HEK293T (cell line): Measurements from ENCODE around the gene ZNF550.
"Not testable (repeated sequence)": the region's sequence is repeated elsewhere in the genome, so short reads cannot be mapped to it uniquely, and the experiment has no call there.

ENCODE experiments used
- CTCF ChIA-PET: fragments of 350-600 bp; formaldehyde crosslinking; extraction: SDS; loops from one replicate; lab custom pipeline; 2021; ENCODE audit warnings: antibody characterized with exemption, inconsistent platforms; lab: Yijun Ruan, JAX
- POLR2A ChIA-PET: fragments of 350-600 bp; formaldehyde crosslinking; extraction: SDS; loops from one replicate; lab custom pipeline; 2020; ENCODE audit warnings: antibody characterized with exemption, inconsistent platforms; lab: Yijun Ruan, JAX
- DNase-seq: peaks from one replicate; pipeline ENCODE4 v3.0.0; 2012; ENCODE audit warnings: mixed read lengths; ENCODE audit errors: extremely low spot score
- ARNT ChIP-seq: fragments of 450-650 bp; IDR thresholded peaks from 2 replicates; pipeline ENCODE4 v1.6.1; 2017; ENCODE audit warnings: mild to moderate bottlenecking
- BHLHE40 ChIP-seq: fragments of 450-650 bp; IDR thresholded peaks from 2 replicates; pipeline ENCODE4 v1.6.1; 2016; ENCODE audit warnings: mild to moderate bottlenecking, moderate library complexity, borderline replicate concordance
- CTBP1 ChIP-seq: fragments of 450-650 bp; IDR thresholded peaks from 2 replicates; pipeline ENCODE4 v1.6.1; 2016; ENCODE audit warnings: borderline replicate concordance
- ELF4 ChIP-seq: fragments of 450-650 bp; IDR thresholded peaks from 2 replicates; pipeline ENCODE4 v1.6.1; 2017; ENCODE audit warnings: antibody characterized with exemption
- FOXA1 ChIP-seq: fragments of 450-650 bp; IDR thresholded peaks from 2 replicates; pipeline ENCODE4 v1.6.1; 2016; ENCODE audit warnings: mild to moderate bottlenecking
- FOXK2 ChIP-seq: fragments of 450-650 bp; IDR thresholded peaks from 2 replicates; pipeline ENCODE4 v1.6.1; 2016; ENCODE audit warnings: mild to moderate bottlenecking
- FOXM1 ChIP-seq: fragments of 450-650 bp; IDR thresholded peaks from 2 replicates; pipeline ENCODE4 v1.6.1; 2017; ENCODE audit warnings: mild to moderate bottlenecking, borderline replicate concordance
- HDGF ChIP-seq: fragments of 450-650 bp; IDR thresholded peaks from 2 replicates; pipeline ENCODE4 v1.6.1; 2017; ENCODE audit warnings: antibody characterized with exemption, borderline replicate concordance
- L3MBTL2 ChIP-seq: fragments of 450-650 bp; conservative IDR thresholded peaks from 2 replicates; pipeline ENCODE4 v1.6.1; 2016; ENCODE audit warnings: mild to moderate bottlenecking
- LEF1 ChIP-seq: fragments of 450-650 bp; IDR thresholded peaks from 2 replicates; pipeline ENCODE4 v1.6.1; 2017; ENCODE audit warnings: mild to moderate bottlenecking, borderline replicate concordance
- NFRKB ChIP-seq: fragments of 450-650 bp; IDR thresholded peaks from 2 replicates; pipeline ENCODE4 v1.6.1; 2016; ENCODE audit warnings: mild to moderate bottlenecking, moderate library complexity
- PKNOX1 ChIP-seq: fragments of 450-650 bp; IDR thresholded peaks from 2 replicates; pipeline ENCODE4 v1.6.1; 2016
- SP1 ChIP-seq: fragments of 450-650 bp; IDR thresholded peaks from 2 replicates; pipeline ENCODE4 v1.6.1; 2017
- SUZ12 ChIP-seq: fragments of 450-650 bp; IDR thresholded peaks from 2 replicates; pipeline ENCODE4 v1.6.1; 2016; ENCODE audit warnings: mild to moderate bottlenecking
- TARDBP ChIP-seq: fragments of 450-650 bp; IDR thresholded peaks from 2 replicates; pipeline ENCODE4 v1.6.1; 2016
- ZNF384 ChIP-seq: fragments of 450-650 bp; IDR thresholded peaks from 2 replicates; pipeline ENCODE4 v1.6.1; 2016

The ZNF550 gene

GRCh38 chr19:57511484-57511883, 48.2 kb downstream of the ZNF550 start:
- CTCF ChIA-PET, result no interaction called here
- no peak for DNase-seq
- POLR2A ChIA-PET, result no interaction called here
- TF ChIP-seq BHLHE40, result no peak
- no peak for TF ChIP-seq TARDBP
- TF ChIP-seq FOXM1, result no peak
- no peak for TF ChIP-seq SP1
- no peak for TF ChIP-seq CTBP1
- TF ChIP-seq HDGF, result no peak
- TF ChIP-seq LEF1, result no peak
- TF ChIP-seq ZNF384, result no peak

- CTCF ChIA-PET, result no interaction called here
- TF ChIP-seq SUZ12, result no peak
- TF ChIP-seq SP1, result no peak
- TF ChIP-seq PKNOX1, result no peak
- TF ChIP-seq CTBP1, result no peak
- TF ChIP-seq ELF4, result no peak
- no peak for TF ChIP-seq FOXM1
- no peak for TF ChIP-seq FOXK2
- no peak for TF ChIP-seq FOXA1
- no peak for TF ChIP-seq NFRKB
- TF ChIP-seq BHLHE40, result no peak
- TF ChIP-seq HDGF, result no peak
- TF ChIP-seq ZNF384, result no peak
- TF ChIP-seq L3MBTL2, result no peak
- TF ChIP-seq ARNT, result no peak
- TF ChIP-seq TARDBP, result no peak
- no peak for TF ChIP-seq LEF1
- DNase-seq, result no peak
- POLR2A ChIA-PET, result no interaction called here
Measured at GRCh38 chr19:57506163-57506562, 53.5 kb downstream of the ZNF550 start.

- POLR2A ChIA-PET, result interaction anchor here (1.0 kb wide), 1 partner anchor 13 kb away, joined by 3 read pairs; the partner anchor contains the start of gene ZNF419
- DNase-seq, CTCF ChIA-PET: not testable (repeated sequence)
Measured at GRCh38 chr19:57500400-57500799, 59.3 kb downstream of the ZNF550 start.

GRCh38 chr19:57499680-57500395, 59.8 kb downstream of the ZNF550 start, which contains the start of gene ZNF773:
Gene ZNF773, plus strand, starts transcription at chr19:57499938. Its CDS starts 143 bp downstream, at chr19:57500081.
- CTCF ChIA-PET, result not testable (repeated sequence)
- TF ChIP-seq L3MBTL2 (peak; percentile 62), PKNOX1 (0 out of 2 replicates have a peak, but pooled peaks have one; percentile 2)
- POLR2A ChIA-PET, result interaction anchor here (1.0 kb wide), 1 partner anchor 12 kb away, joined by 3 read pairs; the partner anchor contains the start of gene ZNF419

GRCh38 chr19:57499332-57499679, 60.4 kb downstream of the ZNF550 start:
- POLR2A ChIA-PET, result interaction anchor here (1.0 kb wide), 1 partner anchor 11 kb away, joined by 3 read pairs; the partner anchor contains the start of gene ZNF419
- DNase-seq, CTCF ChIA-PET: not testable (repeated sequence)
- TF ChIP-seq CTBP1, result peak; percentile 77

More at GRCh38 chr19:57499680-57500395, 59.8 kb downstream of the ZNF550 start, which contains the start of gene ZNF773:
- peak; percentile 89 for DNase-seq

- POLR2A ChIA-PET, result interaction anchor here (1.3 kb wide), 1 partner anchor 11 kb away, joined by 3 read pairs; the partner anchor contains the start of gene ZNF773
- DNase-seq, CTCF ChIA-PET: not testable (repeated sequence)
Measured at GRCh38 chr19:57488299-57488644, 71.4 kb downstream of the ZNF550 start.

GRCh38 chr19:57487477-57488298, 72.0 kb downstream of the ZNF550 start, which contains the start of gene ZNF419:
Gene ZNF419, plus strand, starts transcription at chr19:57487750. Its CDS starts 201 bp downstream, at chr19:57487951.
- TF ChIP-seq CTBP1 (0 out of 2 replicates have a peak, but pooled peaks have one; percentile 47), ELF4 (peak; percentile 87)
- peak; percentile 88 for DNase-seq
- CTCF ChIA-PET, result not testable (repeated sequence)
- POLR2A ChIA-PET, result interaction anchor here (1.3 kb wide), 1 partner anchor 12 kb away, joined by 3 read pairs; the partner anchor contains the start of gene ZNF773
